H7 (cell line): ENCODE measurements around the gene ERMN. TPM values are rescaled to one million over a fixed set of nuclear protein-coding genes. Genes with fewer than 3 reads are reported as not detected.
"Not testable (repeated sequence)": the region's sequence is repeated elsewhere in the genome, so short reads cannot be mapped to it uniquely, and the experiment has no call there.

Experiments used
- DNase-seq: peaks from one replicate; pipeline ENCODE4 v3.0.0; 2012
- H3K27me3 ChIP-seq: 2 replicates; pipeline ENCODE4 v1.6.0; 2011; ENCODE audit warnings: mild to moderate bottlenecking, low read length; ENCODE audit not compliant: control insufficient read depth, insufficient read depth
- H3K36me3 ChIP-seq: replicated peaks from 2 replicates; pipeline ENCODE4 v1.5.1; 2011; ENCODE audit warnings: low read length; ENCODE audit not compliant: control insufficient read depth, insufficient read depth
- H3K4me3 ChIP-seq: 2 replicates; pipeline ENCODE4 v1.5.1; 2011; ENCODE audit warnings: low read depth, mild to moderate bottlenecking, control low read depth, low read length, moderate library complexity; ENCODE audit not compliant: insufficient read depth
- total RNA-seq: library from RNA; depleted of rRNA; stranded (reverse); fragments of >200 nt; shearing (Covaris generic); gene quantifications from 2 replicates; pipeline ENCODE4 v1.2.3, GENCODE V29; 2014; rRNA removed

The ERMN gene, protein sequence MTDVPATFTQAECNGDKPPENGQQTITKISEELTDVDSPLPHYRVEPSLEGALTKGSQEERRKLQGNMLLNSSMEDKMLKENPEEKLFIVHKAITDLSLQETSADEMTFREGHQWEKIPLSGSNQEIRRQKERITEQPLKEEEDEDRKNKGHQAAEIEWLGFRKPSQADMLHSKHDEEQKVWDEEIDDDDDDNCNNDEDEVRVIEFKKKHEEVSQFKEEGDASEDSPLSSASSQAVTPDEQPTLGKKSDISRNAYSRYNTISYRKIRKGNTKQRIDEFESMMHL
- 0.04 and 0.31 TPM in 2 replicates for total RNA-seq

DNA sequence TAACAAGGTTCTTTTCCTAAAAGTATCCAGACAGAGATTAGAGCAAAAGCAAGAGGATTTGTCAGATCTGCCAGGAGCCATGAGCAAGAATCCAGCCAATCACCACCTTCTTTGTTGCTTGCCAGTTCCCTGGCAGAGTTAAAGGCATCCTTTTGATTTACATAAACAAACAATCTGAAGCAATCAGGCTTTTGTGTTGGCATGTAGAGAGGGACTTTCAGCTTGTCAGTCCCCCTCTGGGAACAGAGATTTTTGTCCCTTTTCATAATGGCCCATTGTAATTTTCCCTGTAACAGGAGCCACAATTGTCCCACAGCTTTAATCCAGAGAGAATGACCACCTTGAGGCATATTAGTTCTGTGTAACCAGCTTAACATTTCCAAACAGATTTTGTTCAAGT lies at the start of gene ERMN:
TSS of gene ERMN (minus strand) at position 39 of the 400 bp plus-strand sequence. CDS start 182 bp downstream, outside the sequence.
- Histone ChIP-seq H3K36me3 (no peaks in the 10 kb centered on the region), H3K27me3 (no peaks in the 10 kb centered on the region), H3K4me3 (no peak within 1 kb of the TSS)
- DNase-seq: peak; percentile 13

DNA sequence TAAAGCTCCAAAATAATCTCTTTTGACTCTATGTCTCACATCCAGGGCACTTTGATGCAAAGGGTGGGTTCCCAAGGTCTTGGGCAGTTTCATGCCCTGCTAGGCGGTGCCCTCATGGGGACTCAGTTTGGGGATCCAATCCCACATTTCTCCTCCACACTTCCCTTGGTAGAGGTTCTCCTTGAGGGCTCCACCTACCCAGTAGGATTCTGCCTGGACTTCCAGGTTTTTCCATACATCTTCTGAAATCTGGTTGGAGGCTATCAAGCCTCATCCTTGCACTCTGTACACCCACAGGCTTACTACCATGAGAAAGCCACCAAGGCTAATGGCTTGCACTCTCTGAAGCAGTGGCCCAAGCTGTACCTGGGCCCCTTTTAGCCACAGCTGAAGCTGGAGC lies 49.8 kb upstream of the ERMN start:
- Histone ChIP-seq H3K36me3 (no peaks in the 10 kb centered on the region), H3K4me3 (no peak overlapping the region), H3K27me3 (no peaks in the 10 kb centered on the region)
- DNase-seq: no peak

DNA sequence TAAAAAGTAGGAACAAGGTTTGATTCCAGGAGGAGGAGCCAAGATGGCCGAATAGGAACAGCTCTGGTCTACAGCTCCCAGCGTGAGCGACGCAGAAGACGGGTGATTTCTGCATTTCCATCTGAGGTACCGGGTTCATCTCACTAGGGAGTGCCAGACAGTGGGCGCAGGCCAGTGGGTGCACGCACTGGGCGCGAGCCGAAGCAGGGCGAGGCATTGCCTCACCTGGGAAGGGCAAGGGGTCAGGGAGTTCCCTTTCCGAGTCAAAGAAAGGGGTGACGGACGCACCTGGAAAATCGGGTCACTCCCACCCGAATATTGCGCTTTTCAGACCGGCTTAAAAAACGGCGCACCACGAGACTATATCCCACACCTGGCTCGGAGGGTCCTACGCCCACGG lies 42.9 kb upstream of the ERMN start:
- not testable (repeated sequence) for DNase-seq, H3K36me3 ChIP-seq, H3K27me3 ChIP-seq, H3K4me3 ChIP-seq

DNA sequence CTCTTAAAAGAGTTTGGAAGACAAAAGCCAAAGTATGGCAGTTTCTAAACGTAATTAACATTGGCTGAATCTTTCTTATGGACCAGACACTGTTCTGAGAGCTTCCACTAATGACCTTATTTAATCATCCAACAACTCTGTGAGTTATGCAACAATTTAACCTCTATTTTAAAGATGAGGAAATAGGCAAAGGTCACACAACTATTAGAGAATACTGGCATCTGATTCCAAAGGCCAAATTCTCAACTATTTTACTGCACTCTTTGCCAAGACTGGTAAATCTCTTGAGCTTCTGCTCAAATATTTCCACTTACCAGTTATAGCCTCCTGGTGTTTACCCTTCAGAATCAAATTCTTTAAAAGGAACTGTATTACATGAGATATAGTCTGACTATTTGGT lies 42.1 kb upstream of the ERMN start:
- Histone ChIP-seq H3K27me3 (no peaks in the 10 kb centered on the region), H3K36me3 (no peaks in the 10 kb centered on the region), H3K4me3 (no peak overlapping the region)
- DNase-seq: no peak

DNA sequence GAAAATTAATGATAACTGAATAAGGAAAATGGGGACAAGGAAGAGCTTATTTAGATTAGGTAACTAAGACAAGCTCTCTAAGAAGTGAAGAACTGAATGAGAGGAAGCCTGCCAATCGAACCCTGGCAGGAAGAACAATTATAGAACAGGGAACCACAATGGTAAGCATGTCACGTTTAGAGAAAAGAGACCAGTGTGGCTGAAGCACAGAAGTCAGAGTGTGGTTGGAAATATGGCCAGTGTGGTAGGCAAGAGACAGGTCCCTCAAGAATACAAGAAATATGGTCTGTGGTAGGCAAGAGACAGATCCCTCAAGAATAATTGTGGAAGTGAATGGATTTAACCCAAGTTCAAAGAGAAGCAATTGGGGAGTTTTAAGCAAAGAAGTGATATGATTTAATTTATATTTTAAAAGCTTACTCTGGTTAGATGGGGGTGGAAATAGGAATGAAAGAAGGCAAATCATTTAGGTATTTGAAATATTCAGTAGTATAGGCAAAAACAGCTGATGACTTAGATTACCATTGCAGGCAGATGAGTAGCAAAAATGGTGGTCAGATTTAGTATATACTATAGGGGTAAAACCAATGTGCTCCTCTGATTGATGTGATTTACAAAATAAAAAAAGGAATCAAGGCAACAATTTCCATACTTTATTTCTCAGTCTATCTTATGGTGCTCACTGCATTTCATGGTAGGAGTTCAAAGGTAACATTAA lies 38.8 kb upstream of the ERMN start:
- no peak overlapping the region for H3K4me3 ChIP-seq
- H3K27me3 ChIP-seq: no peaks in the 10 kb centered on the region
- DNase-seq: no peak
- H3K36me3 ChIP-seq: no peaks in the 10 kb centered on the region

DNA sequence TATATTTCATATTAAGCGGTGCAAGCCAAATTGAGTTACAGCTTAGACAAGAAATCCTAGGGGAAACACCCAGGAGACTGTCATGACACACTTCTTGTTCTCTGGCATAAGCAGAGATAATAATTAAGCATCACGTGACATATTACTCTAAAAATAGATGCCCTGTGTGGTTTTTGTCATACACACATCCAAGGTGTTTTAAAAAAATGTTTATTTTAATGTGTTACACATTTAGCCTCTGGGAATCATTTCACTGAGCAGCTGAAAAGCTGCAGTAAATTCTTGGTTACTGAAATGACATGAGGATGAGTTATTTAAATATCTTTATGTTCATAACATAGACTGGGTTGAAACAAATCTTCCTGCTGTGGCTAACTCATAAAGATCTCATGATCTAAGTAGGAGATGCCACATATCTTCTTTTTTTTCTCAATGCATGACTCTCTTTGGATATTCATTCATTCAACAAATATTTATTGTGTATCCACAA lies 38.0 kb upstream of the ERMN start:
- DNase-seq: no peak
- no peaks in the 10 kb centered on the region for H3K27me3 ChIP-seq
- no peaks in the 10 kb centered on the region for H3K36me3 ChIP-seq
- no peak overlapping the region for H3K4me3 ChIP-seq

DNA sequence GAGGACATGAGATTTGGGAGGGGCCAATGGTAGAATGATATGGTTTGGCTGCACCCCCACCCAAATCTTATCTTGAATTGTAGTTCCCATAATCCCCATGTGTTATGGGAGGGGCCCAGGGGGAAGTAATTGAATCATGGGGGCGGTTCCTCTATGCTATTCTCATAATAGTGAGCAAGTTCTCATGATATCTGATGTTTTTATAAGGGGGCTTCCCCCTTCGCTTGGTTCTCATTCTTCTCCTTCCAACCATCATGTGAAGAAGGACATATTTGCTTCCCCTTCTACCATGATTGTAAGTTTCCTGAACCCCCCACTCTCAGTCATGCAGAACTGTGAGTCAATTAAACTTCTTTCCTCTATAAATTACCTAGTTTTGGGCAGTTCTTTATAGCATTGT lies 37.0 kb upstream of the ERMN start:
- Histone ChIP-seq H3K27me3 (no peaks in the 10 kb centered on the region), H3K4me3 (no peak overlapping the region), H3K36me3 (no peaks in the 10 kb centered on the region)
- no peak for DNase-seq

DNA sequence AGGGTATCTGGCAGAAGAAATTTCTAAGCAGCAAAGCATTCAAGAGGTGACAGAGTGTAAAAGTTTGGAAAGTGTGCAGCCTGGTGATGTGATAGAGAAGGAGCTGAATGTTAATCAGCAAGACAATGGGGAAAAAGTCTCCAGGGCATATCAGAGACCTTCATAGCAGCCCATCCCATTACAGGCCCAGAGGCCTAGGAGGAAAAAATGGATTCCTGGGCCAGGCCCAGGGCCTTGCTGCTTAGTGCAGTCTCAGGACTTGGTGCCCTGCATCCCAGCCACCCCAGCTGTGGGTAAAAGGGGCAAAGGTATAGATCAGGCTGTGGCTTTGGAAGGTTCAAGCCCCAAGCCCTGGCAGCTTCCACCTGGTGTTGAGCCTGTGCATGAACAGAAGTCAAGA lies 35.9 kb upstream of the ERMN start:
- Histone ChIP-seq H3K36me3 (no peaks in the 10 kb centered on the region), H3K27me3 (no peaks in the 10 kb centered on the region), H3K4me3 (no peak overlapping the region)
- no peak for DNase-seq

DNA sequence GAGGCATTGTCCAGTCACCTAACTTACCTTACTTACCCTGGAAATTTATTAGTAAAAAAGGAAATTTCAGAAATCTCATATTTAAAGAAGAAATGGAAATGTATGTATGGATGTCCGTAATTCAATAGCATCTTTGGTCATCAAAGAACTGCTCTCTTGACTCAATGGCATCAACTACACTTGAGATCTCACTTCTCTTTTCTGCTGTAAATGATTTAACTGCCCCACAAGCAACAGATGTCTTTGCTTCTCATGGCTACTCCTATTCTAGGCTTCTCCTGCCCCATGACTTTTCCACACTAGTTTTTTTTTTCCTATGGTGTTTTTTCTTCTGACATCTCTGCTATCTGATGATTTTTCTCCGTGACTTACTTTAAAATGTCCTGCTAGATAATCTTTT lies 34.0 kb upstream of the ERMN start:
- no peaks in the 10 kb centered on the region for H3K27me3 ChIP-seq

DNA sequence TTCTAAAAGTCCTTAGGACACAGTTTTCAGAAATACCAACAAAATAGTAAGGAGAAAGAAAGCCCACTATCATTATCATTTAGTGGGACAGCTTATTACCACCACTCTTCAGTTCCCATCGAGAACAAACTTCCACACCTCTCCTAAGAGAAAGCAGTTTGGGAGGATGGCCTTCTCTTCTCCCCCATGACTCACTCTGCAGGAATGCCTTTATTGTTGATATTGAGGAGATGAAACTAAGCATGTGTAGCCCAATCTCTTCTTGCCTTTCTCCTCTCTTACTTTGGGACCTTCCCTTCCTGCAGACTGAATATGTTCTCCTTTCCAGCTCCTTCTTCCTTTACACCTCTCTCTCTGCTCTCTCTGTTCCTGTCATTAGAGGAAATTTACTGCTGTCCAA lies 30.0 kb upstream of the ERMN start:
- no peaks in the 10 kb centered on the region for H3K27me3 ChIP-seq
- H3K4me3 ChIP-seq: no peak overlapping the region
- H3K36me3 ChIP-seq: no peaks in the 10 kb centered on the region
- peak; percentile 11 for DNase-seq

More for the DNA sequence above, 34.0 kb upstream of the ERMN start:
- no peak overlapping the region for H3K4me3 ChIP-seq
- H3K36me3 ChIP-seq: no peaks in the 10 kb centered on the region
- no peak for DNase-seq

DNA sequence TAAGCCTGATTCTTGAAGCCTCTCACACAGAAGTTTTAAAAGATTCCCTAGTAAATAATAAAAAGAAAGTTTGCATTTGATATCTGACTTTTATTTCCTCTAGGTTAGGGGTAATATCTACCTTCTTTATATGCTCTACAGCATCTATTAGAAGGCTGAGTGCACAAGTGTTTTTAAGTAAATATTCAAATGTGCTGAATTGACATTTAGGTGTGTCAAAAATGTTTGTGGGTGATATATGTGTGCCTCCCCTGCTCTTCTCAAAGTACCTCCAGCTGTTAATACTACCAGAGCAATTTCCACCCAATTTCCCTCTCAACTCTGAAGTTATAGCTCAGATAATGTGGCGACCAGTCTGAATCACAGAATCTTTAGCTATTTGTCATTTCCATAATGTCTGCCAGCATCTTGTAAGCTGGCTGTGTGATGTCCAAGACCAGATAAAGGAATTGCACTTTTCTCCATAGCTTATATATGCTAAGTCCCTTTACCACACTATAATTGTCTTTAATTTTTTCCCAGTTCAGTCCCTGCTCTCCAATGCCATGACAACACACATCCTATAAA lies 24.4 kb upstream of the ERMN start:
- DNase-seq: no peak
- Histone ChIP-seq H3K4me3 (no peak overlapping the region), H3K27me3 (no peaks in the 10 kb centered on the region), H3K36me3 (no peaks in the 10 kb centered on the region)

DNA sequence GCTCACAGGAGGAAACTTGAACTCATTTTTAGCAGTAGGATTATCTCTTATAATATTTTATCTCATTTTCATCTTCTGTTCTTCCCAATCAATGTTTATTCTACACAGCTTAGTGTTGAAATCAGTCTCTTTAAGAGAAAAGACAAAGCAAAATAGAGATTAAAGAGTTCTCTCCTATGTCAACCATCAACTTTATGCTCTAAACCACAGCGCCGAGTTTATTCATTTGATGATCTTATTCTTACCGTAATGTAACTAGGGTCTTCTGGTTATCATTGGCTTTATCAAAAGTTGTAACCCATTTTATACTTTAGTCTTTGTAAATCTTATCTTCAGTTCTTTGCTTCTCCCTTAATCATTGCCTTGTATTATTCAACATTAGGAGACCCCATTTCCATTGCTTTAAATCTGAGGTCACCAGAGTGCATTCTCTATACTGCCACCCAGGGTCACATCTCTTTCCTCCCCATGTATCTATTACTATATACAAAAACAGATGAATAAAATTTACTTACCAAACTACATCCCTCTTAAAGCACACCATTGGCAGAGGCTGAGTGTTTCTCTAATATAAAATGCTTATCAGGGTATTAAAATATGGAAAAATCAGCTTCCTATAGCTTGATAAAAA lies 22.8 kb upstream of the ERMN start:
- no peaks in the 10 kb centered on the region for H3K27me3 ChIP-seq
- H3K4me3 ChIP-seq: no peak overlapping the region
- H3K36me3 ChIP-seq: no peaks in the 10 kb centered on the region
- DNase-seq: no peak

DNA sequence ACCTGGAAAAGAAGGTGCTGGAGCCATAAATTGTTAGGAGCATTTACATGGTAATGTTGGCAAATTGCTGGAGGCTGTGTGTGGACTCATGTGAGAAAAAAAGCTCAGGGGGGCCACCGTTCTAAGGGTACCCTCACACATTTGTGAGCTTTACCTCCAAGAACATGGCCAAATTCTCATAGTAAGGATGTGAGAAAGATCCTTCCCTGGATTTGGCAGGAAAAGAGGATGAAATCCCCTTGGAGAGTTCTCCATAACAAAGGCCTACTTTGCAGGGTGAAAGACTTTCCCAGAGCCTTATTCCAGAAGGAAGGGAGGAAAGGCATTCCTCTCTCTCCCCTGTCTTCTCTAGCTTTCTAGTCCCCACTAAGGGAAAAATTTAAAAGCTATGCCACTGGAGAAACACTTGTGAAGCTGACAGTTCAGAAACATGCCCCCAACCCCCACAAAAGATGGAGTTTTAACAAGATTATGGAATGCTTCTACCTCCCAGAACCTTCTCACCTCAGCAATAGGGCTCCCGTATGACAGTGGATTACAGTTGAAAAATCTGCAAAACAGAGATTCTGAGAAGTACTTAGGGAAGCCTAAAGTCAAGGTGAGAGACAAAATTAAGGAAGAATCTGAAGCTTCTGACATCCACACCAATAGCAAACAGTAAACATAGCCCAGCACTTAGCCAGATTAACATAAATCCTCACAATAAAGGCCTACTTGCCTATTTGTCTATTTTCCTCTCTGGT lies 20.2 kb upstream of the ERMN start:
- peak; percentile 5 for DNase-seq
- Histone ChIP-seq H3K27me3 (no peaks in the 10 kb centered on the region), H3K4me3 (no peak overlapping the region), H3K36me3 (no peaks in the 10 kb centered on the region)

DNA sequence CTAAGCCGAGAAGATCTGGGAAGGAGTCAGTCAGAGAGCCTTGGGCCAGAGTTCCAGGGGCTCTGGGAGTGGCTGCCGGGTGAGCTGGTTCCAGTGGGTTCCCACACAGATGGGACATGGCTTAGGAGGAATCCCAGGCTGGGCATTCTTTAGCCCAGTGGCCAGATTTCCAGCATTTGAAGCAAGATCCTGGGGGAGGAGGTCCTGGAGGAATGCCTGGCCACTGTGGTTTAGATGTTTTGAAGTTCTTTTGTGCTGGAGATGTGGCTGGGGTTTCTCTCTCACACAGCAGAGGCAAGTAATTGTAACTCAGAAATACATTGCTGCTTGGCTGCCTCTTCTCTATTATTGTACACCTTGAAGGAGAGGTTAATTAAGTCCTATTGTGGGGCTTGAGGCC lies 15.8 kb upstream of the ERMN start:
- H3K4me3 ChIP-seq, H3K36me3 ChIP-seq, H3K27me3 ChIP-seq, DNase-seq: not testable (repeated sequence)
